ENCODE measurements around the gene ITGB3BP. TPM values are rescaled to one million over a fixed set of nuclear protein-coding genes. Genes with fewer than 3 reads are reported as not detected.

The ITGB3BP gene
- polyA plus RNA-seq, 1 donor (not counting 4 experiments of a cell fraction or from before 2014, with no cell fraction given) = 19.5 TPM

GRCh38 chr1:63547621-63548294 is 24.7 kb upstream of the ITGB3BP start:
- no peaks in the 10 kb centered on the region for H3K36me3 ChIP-seq (ENCODE audit: control insufficient read depth in 2 of 2, extremely low read depth in 1 of 2, insufficient read depth in 2 of 2, low read length in 2 of 2)
- no peaks in the 10 kb centered on the region for H3K27me3 ChIP-seq (ENCODE audit: control insufficient read depth, extremely low read depth, insufficient read depth, low read length)
- peak overlapping the region; percentile 63 for H3K4me2 ChIP-seq (ENCODE audit: control insufficient read depth, extremely low read depth, insufficient read depth, low read depth, low read length)
- FAIRE-seq (peak; percentile 92), DNase-seq (ENCODE audit: low read depth, low spot score) (peak; percentile 77)
- peaks cover 25% of the 10 kb centered on the region for H3K4me1 ChIP-seq (ENCODE audit: control insufficient read depth, extremely low read depth, insufficient read depth, low read length)
- H3K9ac ChIP-seq (ENCODE audit: control insufficient read depth, extremely low read depth, insufficient read depth, low read length) = peak overlapping the region; percentile 52
- peak overlapping the region; percentile 69 for H2AFZ ChIP-seq (ENCODE audit: control insufficient read depth, low read length)
- H3K79me2 ChIP-seq (ENCODE audit: control insufficient read depth, insufficient read depth, low read length) = no peaks in the 10 kb centered on the region
- no peak for TF ChIP-seq CTCF (optimal IDR thresholded peaks at IDR 0.05 in 1 of 3, IDR thresholded peaks at IDR 0.05 in 1 of 3, conservative IDR thresholded peaks at IDR 0.05 in 1 of 3; ENCODE audit: extremely low read depth in 1 of 3, insufficient read depth in 2 of 3, low read length in 3 of 3)
- TF ChIP-seq EZH2 (IDR thresholded peaks at IDR 0.05; ENCODE audit: low read length) = no peak
- H3K9me1 ChIP-seq (ENCODE audit: control insufficient read depth, extremely low read depth, insufficient read depth, low read length) = no peaks in the 10 kb centered on the region
- H3K27ac ChIP-seq (ENCODE audit: control insufficient read depth, insufficient read depth, low read length) = peak overlapping the region; percentile 82
- H3K9me3 ChIP-seq (ENCODE audit: control insufficient read depth, low read depth, low read length) = no peaks in the 10 kb centered on the region
- no peaks in the 10 kb centered on the region for H4K20me1 ChIP-seq (ENCODE audit: control insufficient read depth, extremely low read depth, insufficient read depth, low read length)
- dilution Hi-C loops (cut with MboI; ENCODE audit: extremely low pct_ligation_motif_present, low sequenced_read_pairs) = no loop called here
- peak overlapping the region in 1 of 3 experiments; percentile 4 for H3K4me3 ChIP-seq (ENCODE audit: control insufficient read depth in 2 of 3, extremely low read depth in 1 of 3, insufficient read depth in 2 of 3, low read depth in 1 of 3, low read length in 3 of 3)

- Histone ChIP-seq H3K4me1 (ENCODE audit: control insufficient read depth, extremely low read depth, insufficient read depth, low read length) (peaks cover 25% of the 10 kb centered on the region), H3K9ac (ENCODE audit: control insufficient read depth, extremely low read depth, insufficient read depth, low read length) (no peak overlapping the region), H3K27ac (ENCODE audit: control insufficient read depth, insufficient read depth, low read length) (peak overlapping the region; percentile 8), H3K9me1 (ENCODE audit: control insufficient read depth, extremely low read depth, insufficient read depth, low read length) (no peaks in the 10 kb centered on the region), H3K4me3 (ENCODE audit: control insufficient read depth in 2 of 3, extremely low read depth in 1 of 3, insufficient read depth in 2 of 3, low read depth in 1 of 3, low read length in 3 of 3) (no peak overlapping the region), H3K4me2 (ENCODE audit: control insufficient read depth, extremely low read depth, insufficient read depth, low read depth, low read length) (no peak overlapping the region), H4K20me1 (ENCODE audit: control insufficient read depth, extremely low read depth, insufficient read depth, low read length) (no peaks in the 10 kb centered on the region), H2AFZ (ENCODE audit: control insufficient read depth, low read length) (no peak overlapping the region), H3K36me3 (ENCODE audit: control insufficient read depth in 2 of 2, extremely low read depth in 1 of 2, insufficient read depth in 2 of 2, low read length in 2 of 2) (no peaks in the 10 kb centered on the region), H3K79me2 (ENCODE audit: control insufficient read depth, insufficient read depth, low read length) (no peaks in the 10 kb centered on the region), H3K9me3 (ENCODE audit: control insufficient read depth, low read depth, low read length) (no peaks in the 10 kb centered on the region), H3K27me3 (ENCODE audit: control insufficient read depth, extremely low read depth, insufficient read depth, low read length) (no peaks in the 10 kb centered on the region)
- FAIRE-seq = no peak
- TF ChIP-seq CTCF (optimal IDR thresholded peaks at IDR 0.05 in 1 of 3, IDR thresholded peaks at IDR 0.05 in 1 of 3, conservative IDR thresholded peaks at IDR 0.05 in 1 of 3; ENCODE audit: extremely low read depth in 1 of 3, insufficient read depth in 2 of 3, low read length in 3 of 3) (no peak), EZH2 (IDR thresholded peaks at IDR 0.05; ENCODE audit: low read length) (no peak)
- DNase-seq (ENCODE audit: low read depth, low spot score) = no peak
- dilution Hi-C loops (cut with MboI; ENCODE audit: extremely low pct_ligation_motif_present, low sequenced_read_pairs) = no loop called here
Measured at GRCh38 chr1:63545780-63546179, 22.8 kb upstream of the ITGB3BP start.
